Measurements from ENCODE around the gene ACOXL.

ACOXL gene

DNA sequence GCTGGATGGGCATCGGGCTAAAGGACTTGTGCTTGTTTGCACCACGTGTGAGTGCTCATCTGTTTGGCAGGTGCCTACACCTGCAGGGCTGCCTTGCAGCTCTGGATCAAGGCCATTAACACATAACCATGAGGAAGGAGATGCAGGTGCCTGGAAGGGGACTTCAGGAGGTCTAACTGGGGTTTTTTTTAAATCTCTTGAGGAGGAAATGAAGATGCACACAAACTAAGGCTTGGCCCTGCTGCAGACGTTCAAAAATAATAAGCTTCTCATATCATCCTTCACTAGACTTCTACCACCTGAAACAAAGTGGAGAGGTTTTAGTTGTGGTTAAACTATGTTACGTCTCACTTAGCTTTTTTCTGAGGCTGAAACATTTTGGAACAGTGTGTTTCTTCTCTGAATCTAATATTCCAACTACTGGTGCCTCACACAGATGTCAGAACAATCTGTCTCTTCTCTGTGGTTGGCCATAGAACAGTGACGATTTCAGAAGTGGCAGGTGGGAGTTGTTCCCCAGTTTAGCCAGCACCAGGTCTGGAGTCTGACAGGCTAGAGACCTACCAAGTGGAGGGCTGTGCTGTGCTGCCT, 424.8 kb downstream of the ACOXL start:
- DNase-seq (ENCODE audit: low read depth), result no peak
- TF ChIP-seq, protein P1, sequence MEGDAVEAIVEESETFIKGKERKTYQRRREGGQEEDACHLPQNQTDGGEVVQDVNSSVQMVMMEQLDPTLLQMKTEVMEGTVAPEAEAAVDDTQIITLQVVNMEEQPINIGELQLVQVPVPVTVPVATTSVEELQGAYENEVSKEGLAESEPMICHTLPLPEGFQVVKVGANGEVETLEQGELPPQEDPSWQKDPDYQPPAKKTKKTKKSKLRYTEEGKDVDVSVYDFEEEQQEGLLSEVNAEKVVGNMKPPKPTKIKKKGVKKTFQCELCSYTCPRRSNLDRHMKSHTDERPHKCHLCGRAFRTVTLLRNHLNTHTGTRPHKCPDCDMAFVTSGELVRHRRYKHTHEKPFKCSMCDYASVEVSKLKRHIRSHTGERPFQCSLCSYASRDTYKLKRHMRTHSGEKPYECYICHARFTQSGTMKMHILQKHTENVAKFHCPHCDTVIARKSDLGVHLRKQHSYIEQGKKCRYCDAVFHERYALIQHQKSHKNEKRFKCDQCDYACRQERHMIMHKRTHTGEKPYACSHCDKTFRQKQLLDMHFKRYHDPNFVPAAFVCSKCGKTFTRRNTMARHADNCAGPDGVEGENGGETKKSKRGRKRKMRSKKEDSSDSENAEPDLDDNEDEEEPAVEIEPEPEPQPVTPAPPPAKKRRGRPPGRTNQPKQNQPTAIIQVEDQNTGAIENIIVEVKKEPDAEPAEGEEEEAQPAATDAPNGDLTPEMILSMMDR (IDR thresholded peaks at IDR 0.05; ENCODE audit: control insufficient read depth, extremely low read depth, insufficient read depth), result no peak
- H3K4me3 ChIP-seq (ENCODE audit: low read depth, low read length), result no peak overlapping the region

DNA sequence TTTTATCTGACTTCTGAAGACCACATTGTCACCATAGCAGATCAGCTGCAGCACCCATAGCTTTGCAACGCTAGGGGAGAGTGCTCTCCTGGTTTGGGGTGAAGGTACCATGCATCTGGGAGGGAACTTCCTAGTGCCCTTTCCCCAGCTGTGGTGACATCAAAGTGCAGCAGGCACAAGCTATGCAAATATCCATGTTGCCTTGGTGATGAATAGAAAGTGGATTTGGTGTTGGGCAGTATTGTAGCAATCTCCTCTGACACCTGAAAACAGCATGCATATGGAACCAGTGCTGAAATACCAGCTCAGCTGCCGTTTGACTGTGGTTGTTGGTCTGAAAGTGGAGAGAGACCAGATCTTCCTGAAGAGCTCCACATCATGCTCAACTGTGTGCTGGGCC, 425.4 kb downstream of the ACOXL start:
- TF ChIP-seq, protein P1 (IDR thresholded peaks at IDR 0.05; ENCODE audit: control insufficient read depth, extremely low read depth, insufficient read depth), result no peak
- no peak overlapping the region for H3K4me3 ChIP-seq (ENCODE audit: low read depth, low read length)
- DNase-seq (ENCODE audit: low read depth), result no peak

DNA sequence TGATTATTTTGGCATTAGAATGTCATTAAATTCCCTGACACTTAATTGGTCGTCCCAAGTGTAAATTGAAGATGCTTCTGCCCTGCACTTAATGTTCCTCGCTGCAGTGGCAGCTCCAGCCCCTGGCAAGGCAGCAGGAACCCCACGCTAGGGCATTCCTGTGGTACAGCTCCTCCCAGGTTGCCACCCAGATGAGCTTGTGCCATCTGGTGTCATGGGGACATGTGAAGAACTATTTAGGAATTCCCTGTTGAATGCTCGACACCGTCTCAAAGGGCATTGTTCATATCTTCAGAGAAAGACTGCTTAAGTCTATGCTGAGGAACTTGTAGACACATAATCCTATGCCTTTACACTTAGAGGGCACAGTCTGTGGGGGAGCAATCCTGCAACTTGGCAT, 427.3 kb downstream of the ACOXL start:
- H3K4me3 ChIP-seq (ENCODE audit: low read depth, low read length), result no peak overlapping the region
- no peak for DNase-seq (ENCODE audit: low read depth)
- TF ChIP-seq, protein P1 (IDR thresholded peaks at IDR 0.05; ENCODE audit: control insufficient read depth, extremely low read depth, insufficient read depth), result no peak

DNA sequence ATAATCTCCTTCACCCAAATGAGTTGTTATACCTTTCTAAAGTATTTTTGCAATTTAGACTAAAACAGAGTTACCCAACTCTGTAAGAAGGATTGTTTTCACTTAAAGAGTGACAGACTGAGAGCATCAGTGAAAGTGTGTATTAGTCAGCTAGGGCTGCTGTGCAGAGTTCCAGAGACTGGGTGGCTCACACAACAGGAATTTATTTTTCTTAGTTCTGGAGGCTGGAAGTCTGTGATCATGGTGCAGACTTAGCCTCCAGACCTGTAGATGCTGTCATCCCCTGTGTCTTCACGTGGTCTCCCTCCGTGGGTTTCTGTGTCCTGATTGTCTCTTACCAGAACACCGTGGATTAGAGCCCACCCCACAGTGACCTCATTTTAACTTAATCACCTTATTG, 428.4 kb downstream of the ACOXL start:
- TF ChIP-seq, protein P1 (IDR thresholded peaks at IDR 0.05; ENCODE audit: control insufficient read depth, extremely low read depth, insufficient read depth), result no peak
- DNase-seq (ENCODE audit: low read depth), result no peak
- no peak overlapping the region for H3K4me3 ChIP-seq (ENCODE audit: low read depth, low read length)

DNA sequence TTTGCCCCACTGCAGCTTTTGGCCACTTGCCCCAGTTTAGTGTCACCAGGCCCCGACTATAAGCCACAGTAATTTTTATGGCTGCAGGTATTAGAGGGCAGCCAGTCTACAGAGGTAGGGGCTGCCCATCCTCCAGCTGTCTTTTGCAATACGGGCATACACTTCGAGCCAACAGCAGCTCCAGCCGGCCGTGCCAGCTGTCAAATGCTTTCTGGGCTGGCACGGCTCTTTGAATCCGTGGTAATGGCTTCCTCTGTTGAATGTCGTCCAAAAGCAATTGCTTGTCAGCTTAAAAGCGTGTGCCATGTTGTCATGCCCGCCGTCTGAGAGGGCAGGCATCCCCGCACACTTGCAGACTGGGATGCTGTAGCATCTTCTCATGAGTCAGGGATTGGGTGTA, 429.6 kb downstream of the ACOXL start:
- DNase-seq (ENCODE audit: low read depth), result no peak

DNA sequence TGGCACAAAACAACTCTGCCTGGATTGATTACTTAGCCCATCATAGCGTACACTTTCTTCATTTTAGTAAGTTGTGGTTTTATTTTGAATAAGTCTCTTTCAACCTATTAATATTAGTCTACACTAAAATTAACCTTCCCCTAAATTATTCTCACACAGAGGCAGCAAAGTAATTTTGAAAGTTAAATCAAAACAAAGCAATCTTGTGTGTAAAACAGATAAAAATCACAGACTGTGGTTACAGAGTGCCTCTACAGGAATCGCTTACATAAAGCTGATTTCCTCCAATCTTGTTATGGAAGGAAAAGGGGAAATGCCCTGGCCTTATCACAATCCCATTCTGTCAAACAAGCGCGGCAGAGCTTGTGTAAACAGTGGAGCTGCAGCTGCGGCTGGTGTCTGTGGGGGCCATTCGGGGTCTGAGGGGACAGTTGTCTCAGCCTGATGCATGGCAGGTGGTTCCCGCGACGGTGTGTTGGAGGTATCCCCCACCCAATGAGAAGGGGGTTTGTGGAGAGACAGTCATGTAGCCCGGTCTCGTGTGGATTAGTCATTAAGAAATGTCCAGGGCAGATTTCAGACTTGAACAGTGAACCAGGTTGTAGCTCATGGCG, 430.5 kb downstream of the ACOXL start:
- DNase-seq (ENCODE audit: low read depth), result no peak
- TF ChIP-seq, protein P1 (IDR thresholded peaks at IDR 0.05; ENCODE audit: control insufficient read depth, extremely low read depth, insufficient read depth), result no peak
- no peak overlapping the region for H3K4me3 ChIP-seq (ENCODE audit: low read depth, low read length)

More for the DNA sequence above, 429.6 kb downstream of the ACOXL start:
- TF ChIP-seq, protein P1 (IDR thresholded peaks at IDR 0.05; ENCODE audit: control insufficient read depth, extremely low read depth, insufficient read depth), result no peak
- no peak overlapping the region for H3K4me3 ChIP-seq (ENCODE audit: low read depth, low read length)

DNA sequence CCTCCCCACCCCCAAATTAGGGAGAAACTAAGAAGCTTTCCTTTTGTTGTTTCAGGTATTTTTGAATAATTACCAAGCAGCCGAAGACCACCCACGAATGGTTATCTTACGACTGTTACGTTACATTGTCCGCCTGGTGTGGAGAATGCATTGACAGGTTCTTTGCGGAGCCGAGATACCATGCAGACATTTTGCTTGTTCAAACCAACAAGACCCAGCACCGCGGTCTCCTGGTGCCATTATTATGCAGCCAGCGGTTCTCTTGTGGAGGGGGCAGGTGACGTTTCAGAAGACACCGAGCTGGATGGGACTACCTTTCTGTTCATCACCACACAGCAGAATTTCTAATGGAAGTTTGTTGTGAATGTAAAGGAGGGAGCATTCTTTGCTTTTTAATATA, 431.7 kb downstream of the ACOXL start:
- H3K4me3 ChIP-seq (ENCODE audit: low read depth, low read length), result no peak overlapping the region
- DNase-seq (ENCODE audit: low read depth), result no peak
- TF ChIP-seq, protein P1 (IDR thresholded peaks at IDR 0.05; ENCODE audit: control insufficient read depth, extremely low read depth, insufficient read depth), result no peak

Data from LNCaP clone FGC (cell line).